GM21381 (cell line): ENCODE results near the gene ELAVL4.
A peak's percentile ranks its signal among the peaks of the same experiment; 100 is the strongest.

Source experiments
- ATAC-seq: cut with Tn5 transposase; IDR thresholded peaks from one replicate; pipeline ENCODE4 v1.9.1; 2021; ENCODE audit warnings: mild to moderate bottlenecking, moderate library complexity; ENCODE audit not compliant: unreplicated experiment

ELAVL4 gene

GRCh38 chr1:50237056-50237455 is 128.3 kb downstream of the ELAVL4 start:
- ATAC-seq = no peak

- ATAC-seq = no peak
These were observed 135.2 kb downstream of the ELAVL4 start for GRCh38 chr1:50243939-50244338.

GRCh38 chr1:50246869-50247268 is 138.1 kb downstream of the ELAVL4 start:
- no peak for ATAC-seq

DNA sequence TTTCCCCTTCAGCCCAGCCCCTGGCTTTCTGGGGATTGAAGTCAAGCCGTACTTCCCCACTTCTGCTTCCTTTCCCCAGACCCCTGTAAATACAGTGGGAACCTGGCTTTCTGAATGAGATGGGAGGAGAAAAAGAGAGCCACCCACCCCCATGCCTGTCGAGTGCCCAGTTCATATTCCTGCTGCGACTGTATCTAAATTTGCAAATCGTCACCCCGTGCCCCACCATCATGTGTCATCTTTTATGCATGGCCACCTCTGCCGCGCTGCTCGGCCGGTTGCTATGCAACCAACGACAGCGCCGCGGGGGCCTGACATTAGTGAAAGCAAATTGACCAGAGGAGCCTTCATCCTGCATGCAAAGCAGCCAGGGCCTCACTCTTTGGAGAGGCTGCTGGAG is 143.0 kb downstream of the ELAVL4 start:
- ATAC-seq = peak; percentile 66

DNA sequence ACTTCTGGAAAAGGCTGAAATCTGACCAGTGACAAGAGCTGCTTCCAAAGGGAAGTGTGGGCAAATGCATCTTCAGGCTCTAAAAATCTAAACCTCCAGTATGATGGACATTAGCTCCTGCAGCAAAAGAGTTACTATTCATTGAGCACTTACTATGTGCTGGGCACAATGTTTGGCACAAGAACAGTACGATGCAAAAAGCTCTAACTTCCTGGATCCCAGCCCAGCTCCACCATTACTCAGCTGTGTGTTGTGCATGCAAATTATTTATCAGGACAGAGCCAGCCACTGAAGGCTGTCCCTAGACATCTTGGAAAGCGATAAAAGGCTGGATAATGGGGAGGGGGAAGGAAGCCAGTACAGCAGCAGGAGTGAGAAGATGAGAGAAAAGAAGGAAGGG is 143.5 kb downstream of the ELAVL4 start:
- ATAC-seq = no peak
